Lung (tissue), 12 donors: ENCODE measurements around the gene CD302. TPM values are rescaled to one million over a fixed set of nuclear protein-coding genes. Genes with fewer than 3 reads are reported as not detected.

Experiments
- ATAC-seq: fragments of 200-7000 bp; cut with Tn5 transposase; one replicate; pipeline ENCODE4 v1.9.1; 2020; ENCODE audit warnings: moderate number of reproducible peaks; ENCODE audit not compliant: insufficient read depth, low FRiP score
- DNase-seq, 3 donors: peaks; one replicate each; pipeline ENCODE4 v3.0.0-alpha.2; 2013 to 2017
- H3K27ac ChIP-seq, 2 donors: one replicate each; pipeline ENCODE4 v1.5.1; 2013; ENCODE audit warnings: mild to moderate bottlenecking in 2 of 2, moderate library complexity in 2 of 2, control low read depth in 1 of 2, inconsistent platforms in 1 of 2, low read depth in 1 of 2, low read length in 1 of 2
- H3K27me3 ChIP-seq, 3 donors: one replicate each; pipeline ENCODE4 v1.5.1; 2013; ENCODE audit warnings: low read length in 2 of 3; ENCODE audit not compliant: control insufficient read depth in 3 of 3, insufficient read depth in 3 of 3
- H3K36me3 ChIP-seq, 4 donors: one replicate each; pipeline ENCODE4 v1.5.1; 2013; ENCODE audit warnings: low read length in 4 of 4, mild to moderate bottlenecking in 1 of 4, moderate library complexity in 1 of 4; ENCODE audit not compliant: control insufficient read depth in 4 of 4, insufficient read depth in 4 of 4
- H3K4me1 ChIP-seq, 5 donors: one replicate each; pipeline ENCODE4 v1.5.1; 2013; ENCODE audit warnings: low read length in 5 of 5, mild to moderate bottlenecking in 2 of 5, moderate library complexity in 1 of 5; ENCODE audit not compliant: control insufficient read depth in 5 of 5, insufficient read depth in 5 of 5
- H3K4me3 ChIP-seq: one replicate; pipeline ENCODE4 v1.5.1; 2013; ENCODE audit warnings: mild to moderate bottlenecking, control low read depth, moderate library complexity
- H3K9ac ChIP-seq, 2 donors: one replicate each; pipeline ENCODE4 v1.5.1; 2013; ENCODE audit warnings: low read length in 2 of 2, control low read depth in 1 of 2; ENCODE audit not compliant: insufficient read depth in 1 of 2
- H3K9me3 ChIP-seq, 4 donors: one replicate each; pipeline ENCODE4 v1.5.1; 2013; ENCODE audit warnings: low read length in 3 of 4, mild to moderate bottlenecking in 1 of 4, moderate library complexity in 1 of 4; ENCODE audit not compliant: control insufficient read depth in 4 of 4, insufficient read depth in 3 of 4
- CTCF ChIP-seq: IDR thresholded peaks from 2 replicates; pipeline ENCODE4 v1.5.1; 2012; ENCODE audit warnings: mild to moderate bottlenecking; ENCODE audit errors: control extremely low read depth, extremely low read depth
- WGBS, 2 donors: extraction: QIAGEN DNeasy Blood & Tissue Kit; methylation state at CpG; one replicate each; pipeline ENCODE4 v1.1.7; 2013; 5-methylcytosine and 5-hydroxymethylcytosine counted together
- polyA plus RNA-seq, 2 donors: library from polyadenylated mRNA; stranded (reverse); fragments of 200-250 nt; gene quantifications; one replicate each; pipeline ENCODE4 v1.2.1, GENCODE V29; 2013
- total RNA-seq, 2 donors: library from RNA; depleted of rRNA in 1 of 2; stranded (reverse); fragments of >200 nt in 1 of 2; gene quantifications; one replicate each; pipeline ENCODE4 v1.2.1, GENCODE V29; 2014 to 2021
- donor health status: control.
- donor health status: control.
- donor health status: Bipolar disorder and iron deficiency.
- donor health status: healthy.
- donor health status: DM: yes; HTN: yes; CAD: no.

The CD302 gene
- total and polyA plus RNA-seq, 4 donors = 23.4 to 89.8 (median 43.2) TPM

- Histone ChIP-seq H3K9ac (no peak overlapping the region), H3K9me3 (no peaks in the 10 kb centered on the region), H3K36me3 (no peaks in the 10 kb centered on the region), H3K4me1 (peaks cover 4 to 24% (median 20%) of the 10 kb centered on the region in 5 donors), H3K27me3 (no peaks in the 10 kb centered on the region), H3K27ac (no peak overlapping the region), H3K4me3 (no peak overlapping the region)
- no peak for TF ChIP-seq CTCF
- no peak for DNase-seq
- 78 to 91% methylated on average over 4 of the region's 4 CpGs for WGBS, 2 donors
- ATAC-seq = no peak
Observed at GRCh38 chr2:159792599-159792998, 5.4 kb downstream of the CD302 start.

GRCh38 chr2:159792036-159792435 lies 6.0 kb downstream of the CD302 start:
- H3K9me3 ChIP-seq = no peaks in the 10 kb centered on the region
- no peak overlapping the region for H3K9ac ChIP-seq
- TF ChIP-seq CTCF = no peak
- no peak overlapping the region for H3K27ac ChIP-seq
- ATAC-seq (no peak), DNase-seq (no peak)
- 58 to 60% methylated on average over 1 of the region's 1 CpG for WGBS, 2 donors
- no peaks in the 10 kb centered on the region for H3K27me3 ChIP-seq
- no peaks in the 10 kb centered on the region for H3K36me3 ChIP-seq
- no peak overlapping the region for H3K4me3 ChIP-seq
- H3K4me1 ChIP-seq = peaks cover 4 to 21% (median 18%) of the 10 kb centered on the region in 5 donors

- 19 to 26% methylated on average over 1 of the region's 1 CpG for WGBS, 2 donors
- Histone ChIP-seq H3K27ac (no peak overlapping the region), H3K4me1 (peaks cover under 1 to 7% (median 2%) of the 10 kb centered on the region in 5 donors)
Observed at GRCh38 chr2:159790323-159790722, 7.7 kb downstream of the CD302 start.

More at GRCh38 chr2:159790323-159790722, 7.7 kb downstream of the CD302 start:
- Histone ChIP-seq H3K36me3 (no peaks in the 10 kb centered on the region), H3K9ac (no peak overlapping the region), H3K4me3 (no peak overlapping the region), H3K27me3 (no peaks in the 10 kb centered on the region), H3K9me3 (no peaks in the 10 kb centered on the region)
- ATAC-seq (no peak), DNase-seq (no peak)
- no peak for TF ChIP-seq CTCF
